GM18507 (cell line): Measurements from ENCODE around the gene C2orf92.
A peak's percentile ranks its signal among the peaks of the same experiment; 100 is the strongest.
"Not testable (repeated sequence)": the region's sequence is repeated elsewhere in the genome, so short reads cannot be mapped to it uniquely, and the experiment has no call there.

Experiments used
- DNase-seq: peaks from one replicate; pipeline ENCODE4 v3.0.0; 2011; ENCODE audit warnings: low read depth; ENCODE audit not compliant: insufficient read length; ENCODE audit errors: extremely low spot score
- FAIRE-seq: peaks from 2 replicates; lab custom pipeline; 2011; peaks lifted over from hg19 to GRCh38; lab: Jason Lieb, UNC

Gene C2orf92

DNA sequence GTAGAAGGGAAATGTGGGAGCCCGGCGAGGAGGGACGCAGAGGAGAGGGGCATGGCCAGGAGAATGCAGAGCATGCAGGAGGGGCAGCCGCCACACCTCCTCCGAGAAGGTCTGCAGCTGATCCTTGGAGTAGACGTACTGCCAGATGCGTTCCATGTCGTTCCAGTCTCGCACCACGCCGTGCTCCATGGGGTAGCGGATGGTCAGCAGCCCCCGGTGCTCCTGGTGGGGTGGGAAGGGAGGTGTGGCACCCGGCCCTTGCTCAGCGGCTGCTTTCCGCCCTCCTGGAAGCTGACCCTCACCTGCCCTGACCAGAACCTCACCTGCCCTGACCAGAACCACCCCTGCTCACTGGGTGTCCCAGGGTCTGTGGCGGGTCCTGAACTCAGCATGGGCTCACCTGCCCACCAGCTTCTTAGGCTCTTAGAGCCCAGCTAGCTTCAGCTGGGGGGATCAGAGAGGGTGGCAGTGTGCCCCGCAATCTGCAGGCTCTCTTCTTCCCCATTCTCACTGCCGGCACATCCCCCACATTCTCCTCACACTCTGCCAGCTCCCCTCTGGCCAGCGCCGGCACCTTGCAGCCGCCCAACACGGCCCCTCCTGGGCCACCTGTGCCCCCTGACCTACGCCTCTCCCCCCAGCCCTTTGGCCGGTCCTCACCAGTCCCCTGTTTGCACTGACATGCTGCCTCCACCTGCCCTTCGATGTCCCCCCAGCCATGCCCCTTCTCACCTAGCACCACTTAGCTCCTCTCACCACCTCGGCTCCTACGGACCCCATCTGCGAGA is 10.1 kb upstream of the C2orf92 start:
- DNase-seq: no peak
- no peak for FAIRE-seq

DNA sequence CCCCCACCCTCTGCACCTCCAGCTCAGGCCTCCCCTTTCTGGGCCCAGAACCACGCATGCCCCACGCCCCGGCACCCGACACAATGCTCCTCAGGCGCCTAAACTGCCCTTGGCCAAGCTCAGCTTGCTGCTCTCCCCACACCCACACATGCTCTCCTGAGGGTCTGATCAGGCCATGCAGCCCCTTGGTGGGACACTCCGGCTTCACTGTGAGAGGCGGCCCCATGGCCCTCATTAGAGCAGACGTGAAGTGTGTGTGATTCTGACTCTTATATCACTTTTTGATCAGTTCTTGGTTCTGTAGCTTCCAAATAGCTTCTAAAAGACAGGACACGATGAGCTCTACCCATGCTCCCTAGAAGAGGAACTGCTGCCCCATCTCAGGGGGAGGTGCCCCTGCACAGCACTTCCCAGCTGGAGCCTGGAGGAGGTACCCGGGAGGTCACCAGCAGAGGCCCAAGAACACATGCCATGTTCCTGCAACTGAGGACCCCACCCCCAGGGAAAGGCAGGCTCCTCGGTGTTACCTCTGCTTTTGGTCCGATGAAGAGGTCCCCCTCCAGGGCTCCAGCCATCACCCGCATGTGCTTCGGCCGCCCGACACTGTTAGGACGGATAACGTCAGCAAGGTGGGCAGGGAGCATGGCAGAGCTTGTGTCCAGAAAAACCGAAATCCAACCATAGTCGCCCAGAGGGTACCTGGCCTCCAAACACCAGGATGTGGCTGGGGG is 9.3 kb upstream of the C2orf92 start:
- DNase-seq (no peak), FAIRE-seq (no peak)

DNA sequence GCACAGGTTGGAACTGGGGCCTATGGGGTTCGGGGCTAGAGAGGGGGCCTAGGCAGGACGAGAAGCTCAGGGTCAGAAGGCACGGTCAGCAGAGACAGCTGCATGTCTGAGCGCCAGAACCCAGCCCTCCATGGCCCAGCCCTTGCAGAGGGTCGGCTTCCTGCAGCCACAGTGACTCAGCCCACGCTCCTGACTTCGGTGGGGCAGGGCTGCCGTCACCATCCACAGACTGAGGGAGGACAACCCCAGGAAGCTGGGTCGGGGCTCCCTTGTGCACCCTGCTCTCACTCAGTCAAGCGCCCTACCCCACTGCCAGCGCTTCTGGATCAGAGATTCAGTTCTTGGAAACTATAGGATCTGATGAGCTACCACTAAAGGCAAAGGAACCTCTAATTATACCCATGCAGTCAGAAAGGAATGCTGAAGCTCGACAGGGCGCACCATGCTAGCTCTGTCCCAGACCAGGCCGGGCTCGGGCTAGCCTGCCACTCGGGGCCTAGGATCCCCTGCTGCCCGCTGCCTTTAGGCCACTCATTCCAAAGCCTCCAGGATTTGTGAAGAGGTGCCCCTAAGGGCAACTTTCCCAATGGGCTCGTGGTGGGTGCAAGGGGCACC is 8.6 kb upstream of the C2orf92 start:
- DNase-seq (no peak), FAIRE-seq (no peak)

DNA sequence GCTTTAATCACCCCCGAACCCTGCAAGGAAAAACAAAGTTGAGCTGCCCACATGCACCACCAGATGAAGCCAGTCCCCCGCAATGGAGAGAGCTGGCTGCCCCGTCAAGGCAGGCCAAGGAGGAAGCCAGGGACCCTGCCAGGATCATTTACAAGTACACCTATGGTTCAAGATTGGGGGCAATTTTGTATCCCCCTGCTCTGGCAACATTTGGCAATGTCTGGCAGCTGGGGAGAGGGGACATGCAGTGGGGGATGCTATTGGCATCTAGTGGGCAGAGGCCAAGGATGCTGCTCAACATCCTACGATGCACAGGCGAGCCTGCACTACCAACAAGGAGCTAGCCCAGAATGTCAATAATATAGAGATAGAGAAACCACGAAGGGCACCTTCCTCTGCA is 7.6 kb upstream of the C2orf92 start:
- DNase-seq (no peak), FAIRE-seq (no peak)

DNA sequence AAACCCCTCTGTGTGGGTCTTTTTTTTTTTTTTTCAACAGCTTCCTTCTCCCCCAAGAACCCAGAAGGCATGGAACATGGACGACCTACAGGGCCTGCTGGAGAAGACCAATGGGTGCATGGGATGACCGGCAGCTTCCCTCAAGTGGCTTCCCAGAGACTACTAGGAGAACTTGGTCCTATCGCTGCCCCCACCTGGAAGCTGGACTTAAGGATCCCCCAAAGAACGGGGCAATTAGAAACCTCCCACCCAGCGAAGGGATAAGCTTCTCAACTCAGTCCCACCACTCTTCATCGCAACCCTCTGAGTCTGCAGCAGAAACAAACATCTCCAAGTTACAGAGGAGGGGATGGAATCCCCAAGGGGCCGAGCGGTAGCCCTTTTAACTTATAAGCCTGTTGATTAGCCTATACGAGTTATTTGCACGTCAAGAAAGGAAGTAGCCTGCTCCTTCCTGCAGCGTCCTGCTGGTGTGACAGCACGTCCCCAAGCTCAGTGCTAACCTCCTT is 7.1 kb upstream of the C2orf92 start:
- FAIRE-seq (peak; percentile 74), DNase-seq (peak; percentile 29)

DNA sequence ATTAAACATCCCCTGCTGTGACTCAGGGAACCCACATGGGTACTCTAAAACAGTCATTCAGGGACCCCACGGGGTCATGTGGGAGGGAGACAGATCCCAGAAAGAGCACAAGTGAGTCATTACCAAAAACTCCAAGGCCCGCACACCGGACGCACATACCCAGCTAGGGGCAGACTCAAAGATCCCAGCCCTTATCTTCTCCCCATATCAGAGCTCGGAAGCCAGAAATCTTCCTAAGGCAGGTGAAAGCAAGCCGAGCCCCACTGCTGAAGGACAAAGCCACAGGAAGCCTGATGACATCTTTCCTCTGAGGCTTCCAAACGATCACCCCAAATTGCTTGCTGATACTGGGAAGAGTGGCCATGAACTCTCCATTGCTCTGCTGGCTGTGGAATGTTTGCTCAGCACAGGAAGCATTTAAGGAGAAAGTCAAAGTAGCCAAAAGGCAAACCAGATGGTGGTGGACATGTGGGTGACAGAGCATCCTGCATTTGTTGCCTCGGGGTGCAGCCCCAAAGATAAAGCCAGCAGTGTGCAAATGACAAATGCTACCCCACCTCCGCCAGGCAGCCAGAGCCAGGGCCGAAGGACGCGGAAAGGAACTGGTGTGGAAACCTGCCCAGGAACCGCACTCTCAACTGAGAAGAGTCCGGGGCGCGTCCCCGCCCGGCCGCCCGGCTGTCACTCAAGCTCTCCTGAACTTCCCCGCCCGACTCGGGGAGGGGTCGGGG is 6.5 kb upstream of the C2orf92 start:
- DNase-seq (peak; percentile 43), FAIRE-seq (no peak)

DNA sequence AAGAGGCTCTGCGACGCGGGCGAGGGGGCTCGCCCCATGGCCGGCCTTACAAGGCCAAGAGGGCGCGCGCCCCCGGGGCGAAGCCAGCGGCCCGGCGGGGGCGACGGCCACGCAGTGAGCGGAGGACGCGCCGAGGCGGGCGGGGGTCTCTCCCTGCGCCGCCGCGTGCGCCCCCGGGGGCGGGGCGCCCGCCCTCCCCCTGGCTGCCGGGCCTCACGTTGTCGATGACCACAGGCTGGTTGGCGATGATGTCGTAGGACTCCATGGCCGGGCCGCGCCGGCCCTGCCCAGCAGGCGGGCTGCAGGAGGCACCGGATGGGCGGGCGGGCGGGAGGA is 5.9 kb upstream of the C2orf92 start:
- DNase-seq (no peak), FAIRE-seq (no peak)

DNA sequence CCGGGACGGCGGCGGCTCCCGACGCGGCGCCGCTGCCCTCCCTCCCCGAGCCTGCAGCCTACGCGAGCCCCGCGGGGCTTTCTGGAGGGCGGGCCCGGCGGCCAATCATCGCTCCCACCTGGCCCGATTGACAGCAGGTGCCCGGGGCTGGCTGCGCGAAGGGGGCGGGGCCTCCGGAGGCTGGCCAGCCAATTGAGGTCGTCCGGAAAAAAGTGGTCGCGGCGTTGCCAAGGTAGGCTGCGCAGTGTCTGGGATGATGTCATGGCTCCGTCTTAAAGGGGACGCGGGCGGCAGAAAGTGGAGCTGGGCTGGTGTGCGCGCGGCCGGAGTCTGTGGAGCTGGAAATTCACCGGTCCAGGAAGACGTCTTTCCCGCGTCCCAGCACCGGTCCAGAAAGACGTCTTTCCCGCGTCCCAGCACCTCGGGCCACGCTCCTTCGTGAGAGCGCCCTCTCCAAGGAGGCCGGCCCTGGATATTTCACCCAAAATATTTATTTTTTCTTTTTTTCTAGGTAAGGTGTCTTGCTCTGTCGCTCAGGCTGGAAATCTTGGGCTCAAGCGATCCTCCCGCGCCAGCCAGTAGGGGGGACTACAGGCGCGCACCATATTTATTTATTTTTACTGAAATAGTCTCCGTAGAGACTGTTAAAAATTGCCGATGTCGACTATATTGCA is 5.4 kb upstream of the C2orf92 start, which contains the start of gene ACTR1B:
ACTR1B (minus strand) TSS at position 83 of the 674 bp plus-strand sequence. CDS start 154 bp downstream, outside the sequence.
- FAIRE-seq (peak; percentile 97), DNase-seq (peak; percentile 92)

DNA sequence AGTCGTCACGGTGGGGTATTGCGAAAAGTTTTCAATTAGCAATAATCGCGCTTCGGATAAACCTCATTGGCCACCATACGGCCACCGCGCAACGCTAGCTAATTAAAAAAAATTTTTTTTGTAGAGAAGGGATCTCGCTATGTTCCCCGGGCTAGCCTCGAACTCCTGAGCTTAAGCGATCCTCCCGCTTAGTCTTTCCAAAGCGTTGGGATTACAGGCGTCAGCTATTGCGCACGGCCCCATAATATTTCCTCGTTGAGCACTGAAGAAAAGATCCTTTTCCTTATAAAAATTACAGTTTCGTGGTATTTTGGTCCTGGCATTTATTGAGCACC is 4.9 kb upstream of the C2orf92 start:
- FAIRE-seq (no peak), DNase-seq (no peak)

DNA sequence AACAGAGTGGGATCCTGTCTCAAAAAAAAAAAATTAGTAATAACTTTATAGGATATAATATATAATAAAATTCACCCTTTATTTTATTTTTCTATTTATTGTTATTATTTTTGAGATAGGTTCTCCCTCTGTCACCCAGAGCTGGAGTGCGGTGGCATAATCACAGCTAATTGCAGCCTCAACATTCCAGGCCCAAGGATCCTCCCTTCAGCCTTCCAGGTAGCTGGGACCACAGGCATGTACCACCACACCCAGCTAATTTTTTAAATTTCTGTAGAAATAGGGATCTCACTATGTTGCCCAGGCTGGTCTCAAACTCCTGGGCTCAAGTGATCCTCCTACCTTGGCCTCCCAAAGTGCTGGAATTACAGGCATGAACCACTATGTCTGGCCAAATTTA is 958 bp downstream of the C2orf92 start:
- FAIRE-seq (no peak), DNase-seq (no peak)

DNA sequence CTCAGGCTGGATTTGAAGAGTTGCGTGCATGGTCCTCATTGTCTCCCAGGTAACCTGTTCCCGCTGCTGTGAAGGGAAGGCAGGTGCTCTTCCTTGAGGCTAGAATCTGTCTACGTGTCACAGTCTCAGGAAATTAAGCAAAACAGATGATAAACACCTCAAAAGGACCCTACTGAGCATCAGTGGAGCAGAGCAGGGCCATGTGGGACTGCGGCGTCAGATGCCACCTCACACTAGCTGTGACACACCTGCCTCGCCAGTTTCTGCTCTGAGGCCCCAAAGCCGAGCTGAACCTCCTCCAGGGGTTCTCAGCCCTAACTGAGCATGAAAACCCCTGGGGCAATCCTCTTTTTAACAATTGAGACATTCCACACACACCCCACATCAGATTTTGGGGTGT is 2.0 kb downstream of the C2orf92 start:
- no peak for DNase-seq

DNA sequence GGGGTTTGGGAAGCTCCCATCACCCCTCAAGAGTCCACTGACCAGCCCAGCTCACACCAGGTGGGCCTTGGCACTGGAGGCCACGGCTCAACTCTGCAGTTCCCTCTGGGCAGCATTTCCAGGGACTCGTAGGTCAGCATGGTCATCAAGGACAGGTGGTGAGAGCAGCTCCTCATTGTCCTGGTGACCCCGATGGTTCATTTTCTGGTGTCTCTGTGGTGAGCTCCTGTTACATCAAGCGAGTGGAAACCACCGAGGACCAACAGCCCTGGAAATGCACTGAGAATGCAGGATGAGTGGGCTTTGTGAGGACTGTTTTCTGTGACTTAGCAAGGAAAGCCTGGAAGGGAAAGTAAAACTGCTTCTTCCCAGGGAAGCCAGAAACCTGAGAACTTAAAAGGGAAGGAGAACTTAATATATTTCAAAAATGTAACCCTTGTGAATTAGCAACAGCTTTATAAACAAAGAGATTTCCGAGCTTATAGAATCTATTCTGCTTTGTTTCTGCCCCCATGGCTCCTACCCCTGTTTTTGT is 3.2 kb downstream of the C2orf92 start:
- FAIRE-seq, DNase-seq: not testable (repeated sequence)

More for the DNA sequence above, 2.0 kb downstream of the C2orf92 start:
- no peak for FAIRE-seq

DNA sequence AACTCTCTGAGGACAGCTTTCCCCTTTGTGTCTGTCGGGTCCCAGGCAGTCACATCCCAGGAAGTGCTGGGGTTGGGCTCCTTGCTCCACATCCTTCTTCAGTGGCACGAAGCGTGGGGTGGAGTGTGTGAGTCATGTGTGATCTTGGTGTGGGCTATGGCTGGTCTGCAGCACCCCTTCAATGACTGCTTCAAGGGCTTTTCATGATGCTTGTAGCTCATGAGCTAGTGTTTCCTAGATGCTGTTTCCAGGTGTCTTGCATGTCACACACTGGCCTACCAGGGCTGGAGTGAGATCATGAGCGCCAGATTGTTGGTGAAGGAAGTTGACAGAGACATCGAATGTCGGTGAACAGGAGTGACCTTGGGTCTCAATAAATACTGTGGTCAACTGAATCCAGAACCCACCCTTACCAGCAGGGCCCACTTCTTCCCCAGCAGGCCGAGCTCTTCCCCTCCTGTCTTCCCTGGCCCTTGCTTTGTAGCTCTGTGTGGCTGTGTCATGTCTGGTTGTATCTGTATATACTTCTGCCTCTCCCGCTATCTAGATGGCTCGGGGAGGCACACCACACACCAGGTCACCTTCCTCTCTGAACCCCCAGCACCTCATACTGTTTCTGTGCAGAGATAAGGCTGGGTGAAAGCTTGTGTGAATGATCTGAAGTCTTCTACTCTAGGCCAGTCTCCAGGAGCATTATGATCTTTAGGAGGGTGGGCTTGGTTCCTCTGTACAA is 3.8 kb downstream of the C2orf92 start:
- DNase-seq (no peak), FAIRE-seq (no peak)

DNA sequence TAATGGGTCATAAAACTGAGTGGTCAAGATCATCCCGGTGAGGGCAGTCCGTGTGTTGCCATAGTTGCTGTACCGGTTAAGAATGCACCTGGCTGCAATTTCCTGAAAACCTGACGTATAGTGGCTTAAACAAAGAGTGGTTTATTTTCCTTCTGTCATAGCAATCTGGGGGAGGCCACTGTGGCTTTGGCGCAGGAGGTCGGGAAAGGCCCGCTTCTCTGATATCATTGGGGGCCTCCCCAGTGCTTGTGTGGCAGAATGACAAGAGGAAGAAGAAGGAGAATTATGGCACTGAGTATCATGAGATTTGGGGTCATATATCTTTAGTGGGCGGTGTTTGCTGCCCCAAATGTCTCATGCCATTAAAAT is 4.4 kb downstream of the C2orf92 start:
- FAIRE-seq (no peak), DNase-seq (no peak)

DNA sequence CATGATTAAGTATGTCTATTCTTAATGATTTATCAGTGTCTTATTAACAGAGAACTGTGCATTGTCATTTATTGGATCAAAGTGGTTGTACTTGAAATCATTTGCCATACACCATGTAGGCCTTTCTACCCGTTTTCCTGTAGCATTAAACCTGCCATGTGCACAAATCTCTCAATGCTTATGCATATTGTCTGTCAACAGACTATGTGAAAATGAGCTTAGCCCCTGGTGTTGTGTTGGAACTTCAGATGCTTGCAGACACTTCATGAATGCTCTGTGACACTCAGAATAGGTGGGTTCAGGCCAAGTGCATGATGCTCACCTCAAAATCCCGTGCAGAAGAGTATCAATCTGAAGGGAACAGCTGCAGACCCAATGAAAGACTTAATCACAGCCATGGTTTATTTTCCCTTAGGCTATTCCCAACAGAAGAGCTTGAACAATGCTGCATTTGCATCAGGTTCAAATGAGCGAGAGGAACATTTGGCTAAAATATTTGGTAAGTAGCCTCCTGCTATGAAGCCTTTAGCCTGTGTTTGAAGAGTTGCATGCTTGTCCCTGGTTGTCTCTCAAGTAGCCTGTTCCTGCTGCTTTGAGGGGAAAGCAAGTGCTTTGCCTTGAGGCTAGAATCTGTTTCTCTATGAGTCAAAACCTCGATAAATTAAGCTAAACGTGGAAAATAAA is 6.1 kb downstream of the C2orf92 start:
- FAIRE-seq (no peak), DNase-seq (no peak)

DNA sequence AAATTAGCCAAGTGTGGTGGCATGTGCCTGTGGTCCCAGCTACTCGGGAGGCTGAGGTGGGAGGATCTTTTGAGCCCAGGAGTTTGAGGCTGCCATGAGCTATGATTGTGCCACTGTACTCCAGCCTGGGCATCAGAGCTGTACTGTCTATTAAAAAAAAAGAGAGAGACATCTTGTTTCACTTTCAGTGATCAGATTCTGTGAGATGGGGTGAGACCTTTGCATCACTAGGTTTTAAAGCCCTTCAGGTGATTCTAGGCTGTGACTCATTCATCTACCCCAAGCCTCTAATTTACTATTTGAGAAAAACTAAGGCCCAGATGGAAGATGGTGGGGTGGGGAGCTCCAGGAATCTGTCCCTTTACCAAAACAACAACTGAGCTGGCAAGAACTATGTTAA is 7.1 kb downstream of the C2orf92 start:
- FAIRE-seq: no peak

DNA sequence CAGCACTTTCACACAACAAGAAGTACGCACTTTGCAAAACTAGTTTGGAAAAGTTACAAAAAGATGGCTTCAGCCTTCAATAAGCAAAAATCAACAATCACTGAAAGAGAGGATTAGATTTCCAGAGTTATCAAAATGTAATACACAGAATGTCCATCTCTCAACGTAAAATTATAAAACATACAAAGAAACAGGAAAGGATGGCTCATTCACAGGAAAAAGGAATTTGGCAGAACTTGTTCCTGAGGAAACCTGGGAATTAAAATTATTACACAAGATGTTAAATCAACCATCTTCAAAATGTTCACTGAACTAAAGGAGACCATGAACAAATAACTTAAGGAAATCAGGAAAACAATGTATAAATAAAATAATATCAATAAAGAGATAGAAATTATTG is 8.0 kb downstream of the C2orf92 start:
- FAIRE-seq (no peak), DNase-seq (no peak)

More for the DNA sequence above, 7.1 kb downstream of the C2orf92 start:
- DNase-seq: no peak

DNA sequence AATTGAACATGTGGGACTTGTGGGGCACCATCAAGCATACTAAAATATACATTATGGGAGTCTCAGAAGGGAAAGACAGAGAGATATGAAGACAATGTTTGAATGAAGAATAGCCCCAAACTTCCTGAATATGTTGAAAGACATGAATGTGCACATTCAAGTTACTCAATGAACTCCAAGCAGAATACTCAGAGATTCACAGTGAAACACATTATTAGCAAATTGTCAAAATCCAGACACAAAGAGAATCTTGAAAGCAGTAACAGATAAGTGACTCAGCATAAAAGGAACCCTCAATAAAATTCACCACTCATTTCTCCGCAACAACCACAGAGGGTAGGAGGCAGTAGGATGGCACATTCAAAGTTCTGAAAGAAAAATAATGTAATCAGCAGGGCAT is 8.8 kb downstream of the C2orf92 start:
- no peak for FAIRE-seq
- DNase-seq: no peak
